ENCODE measurements around the gene CLHC1.

DNA sequence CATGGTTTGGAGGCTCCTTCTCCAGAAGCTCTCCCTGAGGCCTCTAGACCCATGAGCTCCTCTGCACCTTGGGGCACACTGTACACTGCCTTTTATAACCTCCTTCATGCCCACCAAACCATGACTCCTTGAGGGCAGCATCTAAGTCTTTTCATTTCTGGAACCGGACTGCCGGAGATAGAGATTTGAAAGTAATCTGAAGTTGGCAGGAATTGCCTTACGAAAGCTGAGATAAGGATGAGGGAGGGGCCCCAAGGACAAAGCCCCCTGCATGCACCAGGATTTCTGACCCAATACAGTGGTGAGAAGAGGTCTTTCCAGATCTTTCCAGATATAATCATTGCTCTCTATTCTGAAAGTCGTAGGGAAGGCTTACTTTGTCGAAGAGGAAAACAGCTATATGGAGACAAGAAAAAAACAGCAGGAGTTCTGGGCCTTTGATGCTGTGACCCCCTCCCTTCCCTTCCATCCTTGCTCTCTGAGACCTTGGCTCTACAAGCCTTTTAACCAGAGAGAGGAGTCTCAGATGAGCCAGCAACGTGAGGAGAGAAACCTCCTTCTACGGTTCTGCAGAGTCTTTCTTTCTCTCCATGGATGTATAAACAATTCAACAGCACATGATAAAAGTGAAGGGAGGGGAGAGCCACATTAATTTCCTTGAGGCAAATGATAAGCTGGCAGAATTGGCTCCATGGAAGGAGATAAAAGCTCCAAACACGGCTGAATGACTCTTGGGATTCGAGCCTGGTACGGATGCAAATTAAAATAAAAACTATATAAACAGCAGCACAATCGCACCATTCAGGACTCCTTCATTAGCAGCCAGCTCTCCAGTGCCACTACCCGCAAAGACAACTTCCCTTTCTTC, 93.8 kb downstream of the CLHC1 start:
- TF ChIP-seq, protein P1, sequence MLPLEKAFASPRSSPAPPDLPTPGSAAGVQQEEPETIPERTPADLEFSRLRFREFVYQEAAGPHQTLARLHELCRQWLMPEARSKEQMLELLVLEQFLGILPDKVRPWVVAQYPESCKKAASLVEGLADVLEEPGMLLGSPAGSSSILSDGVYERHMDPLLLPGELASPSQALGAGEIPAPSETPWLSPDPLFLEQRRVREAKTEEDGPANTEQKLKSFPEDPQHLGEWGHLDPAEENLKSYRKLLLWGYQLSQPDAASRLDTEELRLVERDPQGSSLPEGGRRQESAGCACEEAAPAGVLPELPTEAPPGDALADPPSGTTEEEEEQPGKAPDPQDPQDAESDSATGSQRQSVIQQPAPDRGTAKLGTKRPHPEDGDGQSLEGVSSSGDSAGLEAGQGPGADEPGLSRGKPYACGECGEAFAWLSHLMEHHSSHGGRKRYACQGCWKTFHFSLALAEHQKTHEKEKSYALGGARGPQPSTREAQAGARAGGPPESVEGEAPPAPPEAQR (tag by site-specific recombination; IDR thresholded peaks at IDR 0.05) = no peak
- TF ChIP-seq, protein P2, sequence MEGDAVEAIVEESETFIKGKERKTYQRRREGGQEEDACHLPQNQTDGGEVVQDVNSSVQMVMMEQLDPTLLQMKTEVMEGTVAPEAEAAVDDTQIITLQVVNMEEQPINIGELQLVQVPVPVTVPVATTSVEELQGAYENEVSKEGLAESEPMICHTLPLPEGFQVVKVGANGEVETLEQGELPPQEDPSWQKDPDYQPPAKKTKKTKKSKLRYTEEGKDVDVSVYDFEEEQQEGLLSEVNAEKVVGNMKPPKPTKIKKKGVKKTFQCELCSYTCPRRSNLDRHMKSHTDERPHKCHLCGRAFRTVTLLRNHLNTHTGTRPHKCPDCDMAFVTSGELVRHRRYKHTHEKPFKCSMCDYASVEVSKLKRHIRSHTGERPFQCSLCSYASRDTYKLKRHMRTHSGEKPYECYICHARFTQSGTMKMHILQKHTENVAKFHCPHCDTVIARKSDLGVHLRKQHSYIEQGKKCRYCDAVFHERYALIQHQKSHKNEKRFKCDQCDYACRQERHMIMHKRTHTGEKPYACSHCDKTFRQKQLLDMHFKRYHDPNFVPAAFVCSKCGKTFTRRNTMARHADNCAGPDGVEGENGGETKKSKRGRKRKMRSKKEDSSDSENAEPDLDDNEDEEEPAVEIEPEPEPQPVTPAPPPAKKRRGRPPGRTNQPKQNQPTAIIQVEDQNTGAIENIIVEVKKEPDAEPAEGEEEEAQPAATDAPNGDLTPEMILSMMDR (tag by site-specific recombination; IDR thresholded peaks at IDR 0.05) = no peak
- TF ChIP-seq SP7 (tag by site-specific recombination; IDR thresholded peaks at IDR 0.05) = no peak
- TF ChIP-seq ZBTB48 (tag by site-specific recombination; IDR thresholded peaks at IDR 0.05) = no peak
- TF ChIP-seq ZNF138 (tag by site-specific recombination; IDR thresholded peaks at IDR 0.05; ENCODE audit: borderline replicate concordance) = no peak
- TF ChIP-seq KLF7 (tag by site-specific recombination; IDR thresholded peaks at IDR 0.05; ENCODE audit: borderline replicate concordance) = no peak
- TF ChIP-seq, protein P3, sequence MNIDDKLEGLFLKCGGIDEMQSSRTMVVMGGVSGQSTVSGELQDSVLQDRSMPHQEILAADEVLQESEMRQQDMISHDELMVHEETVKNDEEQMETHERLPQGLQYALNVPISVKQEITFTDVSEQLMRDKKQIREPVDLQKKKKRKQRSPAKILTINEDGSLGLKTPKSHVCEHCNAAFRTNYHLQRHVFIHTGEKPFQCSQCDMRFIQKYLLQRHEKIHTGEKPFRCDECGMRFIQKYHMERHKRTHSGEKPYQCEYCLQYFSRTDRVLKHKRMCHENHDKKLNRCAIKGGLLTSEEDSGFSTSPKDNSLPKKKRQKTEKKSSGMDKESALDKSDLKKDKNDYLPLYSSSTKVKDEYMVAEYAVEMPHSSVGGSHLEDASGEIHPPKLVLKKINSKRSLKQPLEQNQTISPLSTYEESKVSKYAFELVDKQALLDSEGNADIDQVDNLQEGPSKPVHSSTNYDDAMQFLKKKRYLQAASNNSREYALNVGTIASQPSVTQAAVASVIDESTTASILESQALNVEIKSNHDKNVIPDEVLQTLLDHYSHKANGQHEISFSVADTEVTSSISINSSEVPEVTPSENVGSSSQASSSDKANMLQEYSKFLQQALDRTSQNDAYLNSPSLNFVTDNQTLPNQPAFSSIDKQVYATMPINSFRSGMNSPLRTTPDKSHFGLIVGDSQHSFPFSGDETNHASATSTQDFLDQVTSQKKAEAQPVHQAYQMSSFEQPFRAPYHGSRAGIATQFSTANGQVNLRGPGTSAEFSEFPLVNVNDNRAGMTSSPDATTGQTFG (tag by site-specific recombination; IDR thresholded peaks at IDR 0.05; ENCODE audit: borderline replicate concordance) = no peak
- TF ChIP-seq, protein P4, sequence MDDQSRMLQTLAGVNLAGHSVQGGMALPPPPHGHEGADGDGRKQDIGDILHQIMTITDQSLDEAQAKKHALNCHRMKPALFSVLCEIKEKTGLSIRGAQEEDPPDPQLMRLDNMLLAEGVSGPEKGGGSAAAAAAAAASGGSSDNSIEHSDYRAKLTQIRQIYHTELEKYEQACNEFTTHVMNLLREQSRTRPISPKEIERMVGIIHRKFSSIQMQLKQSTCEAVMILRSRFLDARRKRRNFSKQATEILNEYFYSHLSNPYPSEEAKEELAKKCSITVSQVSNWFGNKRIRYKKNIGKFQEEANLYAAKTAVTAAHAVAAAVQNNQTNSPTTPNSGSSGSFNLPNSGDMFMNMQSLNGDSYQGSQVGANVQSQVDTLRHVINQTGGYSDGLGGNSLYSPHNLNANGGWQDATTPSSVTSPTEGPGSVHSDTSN (CRISPR knock-in tag; IDR thresholded peaks at IDR 0.05) = no peak
- TF ChIP-seq MYNN (tag by site-specific recombination; IDR thresholded peaks at IDR 0.05; ENCODE audit: borderline replicate concordance) = no peak
- no peak for TF ChIP-seq ZNF792 (tag by site-specific recombination; IDR thresholded peaks at IDR 0.05)
- TF ChIP-seq, protein P5, sequence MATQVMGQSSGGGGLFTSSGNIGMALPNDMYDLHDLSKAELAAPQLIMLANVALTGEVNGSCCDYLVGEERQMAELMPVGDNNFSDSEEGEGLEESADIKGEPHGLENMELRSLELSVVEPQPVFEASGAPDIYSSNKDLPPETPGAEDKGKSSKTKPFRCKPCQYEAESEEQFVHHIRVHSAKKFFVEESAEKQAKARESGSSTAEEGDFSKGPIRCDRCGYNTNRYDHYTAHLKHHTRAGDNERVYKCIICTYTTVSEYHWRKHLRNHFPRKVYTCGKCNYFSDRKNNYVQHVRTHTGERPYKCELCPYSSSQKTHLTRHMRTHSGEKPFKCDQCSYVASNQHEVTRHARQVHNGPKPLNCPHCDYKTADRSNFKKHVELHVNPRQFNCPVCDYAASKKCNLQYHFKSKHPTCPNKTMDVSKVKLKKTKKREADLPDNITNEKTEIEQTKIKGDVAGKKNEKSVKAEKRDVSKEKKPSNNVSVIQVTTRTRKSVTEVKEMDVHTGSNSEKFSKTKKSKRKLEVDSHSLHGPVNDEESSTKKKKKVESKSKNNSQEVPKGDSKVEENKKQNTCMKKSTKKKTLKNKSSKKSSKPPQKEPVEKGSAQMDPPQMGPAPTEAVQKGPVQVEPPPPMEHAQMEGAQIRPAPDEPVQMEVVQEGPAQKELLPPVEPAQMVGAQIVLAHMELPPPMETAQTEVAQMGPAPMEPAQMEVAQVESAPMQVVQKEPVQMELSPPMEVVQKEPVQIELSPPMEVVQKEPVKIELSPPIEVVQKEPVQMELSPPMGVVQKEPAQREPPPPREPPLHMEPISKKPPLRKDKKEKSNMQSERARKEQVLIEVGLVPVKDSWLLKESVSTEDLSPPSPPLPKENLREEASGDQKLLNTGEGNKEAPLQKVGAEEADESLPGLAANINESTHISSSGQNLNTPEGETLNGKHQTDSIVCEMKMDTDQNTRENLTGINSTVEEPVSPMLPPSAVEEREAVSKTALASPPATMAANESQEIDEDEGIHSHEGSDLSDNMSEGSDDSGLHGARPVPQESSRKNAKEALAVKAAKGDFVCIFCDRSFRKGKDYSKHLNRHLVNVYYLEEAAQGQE (tag by site-specific recombination; IDR thresholded peaks at IDR 0.05) = no peak
- TF ChIP-seq, protein P6, sequence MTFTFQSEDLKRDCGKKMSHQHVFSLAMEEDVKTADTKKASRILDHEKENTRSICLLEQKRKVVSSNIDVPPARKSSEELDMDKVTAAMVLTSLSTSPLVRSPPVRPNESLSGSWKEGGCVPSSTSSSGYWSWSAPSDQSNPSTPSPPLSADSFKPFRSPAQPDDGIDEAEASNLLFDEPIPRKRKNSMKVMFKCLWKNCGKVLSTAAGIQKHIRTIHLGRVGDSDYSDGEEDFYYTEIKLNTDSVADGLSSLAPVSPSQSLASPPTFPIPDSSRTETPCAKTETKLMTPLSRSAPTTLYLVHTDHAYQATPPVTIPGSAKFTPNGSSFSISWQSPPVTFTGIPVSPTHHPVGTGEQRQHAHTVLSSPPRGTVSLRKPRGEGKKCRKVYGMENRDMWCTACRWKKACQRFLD (tag by site-specific recombination; IDR thresholded peaks at IDR 0.05) = no peak
- no peak for TF ChIP-seq ZNF433 (tag by site-specific recombination; IDR thresholded peaks at IDR 0.05; ENCODE audit: low read depth)
- no peak for TF ChIP-seq ZBTB20 (tag by site-specific recombination; IDR thresholded peaks at IDR 0.05)

All from HEK293 (cell line).